ENCODE results near the gene GNB5.

The GNB5 gene

DNA sequence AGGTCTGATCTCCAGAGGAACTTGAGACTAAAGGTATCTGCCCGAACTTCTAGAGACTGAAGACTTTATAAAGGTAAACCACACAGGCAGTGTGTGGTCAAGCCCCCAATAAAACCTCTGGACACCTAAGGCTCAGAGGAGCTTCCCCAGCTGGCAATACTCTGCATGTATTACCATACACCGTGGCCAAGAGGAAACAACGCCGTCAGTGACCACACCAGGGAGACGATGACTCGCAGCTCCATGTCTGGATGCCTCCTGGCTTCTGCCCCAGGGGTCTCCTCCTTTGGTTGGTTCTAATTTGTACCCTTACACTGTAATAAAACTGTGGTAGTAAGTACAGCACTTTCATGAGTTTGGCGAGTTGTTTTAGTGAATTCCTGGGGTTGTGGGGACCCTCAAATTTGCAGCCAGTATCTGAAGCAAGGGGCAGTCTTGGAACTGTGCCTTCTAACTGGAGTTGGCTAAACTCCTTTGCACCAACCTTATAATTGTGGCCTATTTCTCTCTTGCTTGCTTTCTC is 46.5 kb downstream of the GNB5 start:
- no peak for DNase-seq (ENCODE audit: low read depth in 2 of 2)

DNA sequence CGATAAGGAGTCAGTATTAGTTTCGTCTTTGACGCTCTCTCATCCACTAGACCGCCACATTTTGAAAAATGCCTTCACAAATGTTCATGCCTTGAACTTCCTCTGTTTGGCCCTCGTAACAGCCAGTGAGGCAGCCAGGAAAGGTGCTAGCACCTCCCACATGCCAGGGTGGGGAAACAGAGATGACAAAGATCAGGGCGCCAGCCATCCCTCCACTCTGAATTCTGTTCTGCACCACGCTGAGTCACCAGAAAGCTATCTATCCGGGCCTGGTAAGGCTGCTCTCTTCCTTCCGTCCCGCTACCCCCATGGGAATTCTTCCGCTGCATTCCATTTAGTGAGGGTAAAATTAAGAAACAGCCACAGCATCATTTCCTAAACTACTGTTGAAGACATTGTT is 47.3 kb downstream of the GNB5 start:
- DNase-seq (ENCODE audit: low read depth in 2 of 2): no peak

DNA sequence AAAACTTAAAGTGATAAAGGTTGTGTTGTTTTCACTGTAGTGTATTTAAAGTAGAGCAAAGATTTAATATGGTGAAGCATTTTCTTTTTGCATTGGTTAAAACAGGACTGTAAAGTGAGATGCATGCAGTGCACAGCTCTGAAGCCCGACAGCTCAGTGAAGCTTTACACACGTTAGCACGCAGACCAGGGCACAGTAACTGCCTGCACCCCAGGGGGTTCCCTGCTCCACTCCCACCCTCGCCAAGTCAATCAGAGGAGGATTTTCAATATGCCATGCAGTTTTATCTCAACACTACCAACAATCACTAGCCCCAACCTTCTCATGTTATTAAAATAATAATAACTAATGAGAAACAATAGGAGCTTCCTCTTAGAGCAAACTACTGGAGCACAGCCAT is 50.5 kb downstream of the GNB5 start:
- no peak for DNase-seq (ENCODE audit: low read depth in 2 of 2)

DNA sequence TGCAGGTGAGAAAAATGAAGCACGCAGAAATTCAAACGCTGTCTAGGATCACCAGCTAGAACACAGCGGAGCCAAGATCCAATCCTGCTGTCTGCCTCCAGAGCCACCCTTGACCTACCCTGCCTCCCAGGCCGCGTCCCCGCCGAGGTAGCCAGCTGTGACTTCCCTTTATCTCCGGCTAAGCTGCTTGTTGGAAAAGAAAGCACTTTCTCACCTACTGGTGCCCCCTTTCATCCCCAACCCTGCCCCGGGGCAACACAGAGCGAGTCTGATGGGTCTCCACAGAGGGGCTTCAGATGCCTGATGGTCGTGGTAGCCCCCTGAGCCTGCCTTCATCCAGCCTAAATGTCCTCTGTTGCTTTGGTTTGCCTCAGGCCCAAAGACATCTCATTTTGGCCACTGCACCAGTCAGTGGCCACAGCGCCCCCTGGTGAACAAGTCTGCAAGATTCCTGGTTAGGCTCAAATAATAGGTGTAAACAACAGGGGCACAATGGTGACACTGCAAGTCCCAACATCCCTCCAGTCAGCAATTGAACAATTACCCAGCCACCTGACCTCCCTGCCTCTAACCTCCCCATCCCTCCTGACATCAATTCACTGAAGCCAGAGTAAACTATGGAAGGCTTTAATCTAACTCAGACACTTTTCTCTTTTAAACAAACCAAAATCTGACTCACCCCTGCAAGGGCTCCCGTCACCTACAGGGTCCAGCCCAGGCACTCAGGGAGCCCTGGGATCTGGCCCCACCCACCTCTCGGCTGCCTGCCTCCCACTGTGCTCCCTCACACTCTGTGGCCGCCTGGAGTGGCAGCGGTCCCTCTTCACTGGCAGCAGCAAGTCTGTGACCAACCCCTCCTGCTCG is 51.4 kb downstream of the GNB5 start:
- peak; percentile 18 to 30 for DNase-seq (ENCODE audit: low read depth in 2 of 2)

DNA sequence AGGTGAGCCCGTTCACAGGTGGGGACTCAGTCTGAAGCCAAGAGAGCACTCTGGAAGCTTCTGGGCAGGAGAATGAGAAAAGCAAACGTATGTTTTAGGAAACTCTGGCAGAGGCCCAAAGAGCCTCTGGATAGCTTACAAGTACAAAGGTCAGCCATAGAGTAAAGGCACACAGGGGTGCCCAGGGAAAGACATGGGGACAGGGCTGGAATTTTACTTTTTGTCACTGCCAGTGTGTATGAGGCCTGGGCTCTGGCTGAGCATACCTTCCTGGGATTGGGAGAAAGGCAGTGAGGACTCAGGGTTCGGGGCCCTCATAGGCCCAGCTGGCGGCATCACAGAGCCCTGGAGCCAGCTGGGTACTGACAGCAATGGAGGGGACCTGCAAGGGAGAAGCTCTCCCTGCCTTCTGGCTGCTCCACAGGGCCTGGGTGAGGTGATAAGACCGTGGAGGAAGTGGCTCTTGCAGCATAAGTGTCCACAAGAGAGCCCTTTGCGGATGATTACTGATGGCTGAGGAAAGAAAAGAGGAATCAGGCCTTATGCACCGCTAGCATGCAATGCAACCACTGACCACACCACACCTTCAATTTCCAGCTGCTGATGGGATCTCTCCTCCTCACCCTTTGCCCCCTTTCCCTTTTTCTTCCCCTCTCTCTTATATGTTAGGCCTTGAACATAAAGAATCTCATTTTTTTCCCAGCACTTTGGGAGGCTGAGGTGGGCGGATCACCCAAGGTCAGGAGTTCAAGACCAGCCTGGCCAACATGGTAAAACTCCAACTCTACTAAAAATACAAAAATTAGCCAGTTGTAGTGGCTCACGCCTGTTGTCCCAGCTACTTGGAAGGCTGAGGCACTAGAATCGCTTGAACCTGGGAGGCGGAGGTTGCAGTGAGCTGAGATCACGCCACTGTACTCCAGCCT is 53.5 kb downstream of the GNB5 start:
- no peak for DNase-seq (ENCODE audit: low read depth in 2 of 2)

DNA sequence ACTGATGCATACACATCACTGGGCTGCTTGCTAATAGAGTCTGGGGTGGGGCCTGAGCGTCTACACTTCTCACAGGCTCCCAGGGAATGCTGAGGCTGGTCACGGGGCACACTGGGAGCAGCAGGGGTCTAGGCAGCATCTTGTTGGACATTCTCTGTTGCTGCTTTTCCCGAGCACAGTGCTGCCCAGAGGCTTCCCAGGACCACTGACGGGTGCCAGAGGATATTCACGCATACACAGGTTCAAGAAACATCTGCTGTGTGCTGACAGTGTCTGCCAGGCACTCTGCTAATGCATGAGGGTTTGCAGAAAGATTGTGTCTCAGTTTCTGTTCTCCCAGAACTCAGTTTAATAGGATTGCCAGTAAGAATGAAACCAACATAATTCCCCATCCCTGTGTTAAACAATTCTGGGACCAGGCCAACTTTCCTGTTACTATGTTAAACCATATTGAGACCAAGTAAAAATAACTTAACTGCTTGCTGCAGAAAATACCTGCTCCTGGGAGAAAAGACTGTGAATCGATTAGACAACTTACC is 54.7 kb downstream of the GNB5 start:
- DNase-seq (ENCODE audit: low read depth in 2 of 2): no peak

DNA sequence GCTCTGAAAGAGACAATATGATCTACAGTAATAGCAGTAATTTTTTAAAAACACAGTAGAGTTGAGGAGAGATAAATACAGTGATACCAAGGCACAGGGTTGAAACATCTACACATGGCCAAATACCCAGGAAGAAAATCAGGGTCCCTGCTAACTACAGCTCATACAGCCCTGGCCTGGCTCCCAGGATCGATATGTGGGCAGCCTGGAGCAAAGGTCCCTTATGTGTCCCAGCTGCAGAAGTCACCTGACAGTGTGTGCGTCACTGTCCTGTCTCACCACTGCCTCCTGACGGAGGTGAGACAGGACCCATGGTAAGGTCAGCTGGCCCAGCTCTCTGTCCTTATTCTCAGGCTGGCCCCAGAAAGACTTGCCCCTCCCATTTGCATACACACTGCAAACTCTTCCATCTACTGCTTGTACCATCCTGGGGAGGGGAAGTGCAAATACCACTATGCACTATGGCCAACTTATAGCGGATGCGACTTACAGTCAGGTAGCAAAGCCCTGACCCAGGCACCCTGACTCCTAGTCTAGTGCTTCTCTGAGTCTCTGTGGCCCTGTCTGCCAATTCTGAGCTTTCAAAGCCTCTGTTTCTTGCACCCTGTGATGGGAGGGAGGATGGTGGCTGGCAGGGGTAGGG is 56.6 kb downstream of the GNB5 start:
- DNase-seq (ENCODE audit: low read depth in 2 of 2): no peak

DNA sequence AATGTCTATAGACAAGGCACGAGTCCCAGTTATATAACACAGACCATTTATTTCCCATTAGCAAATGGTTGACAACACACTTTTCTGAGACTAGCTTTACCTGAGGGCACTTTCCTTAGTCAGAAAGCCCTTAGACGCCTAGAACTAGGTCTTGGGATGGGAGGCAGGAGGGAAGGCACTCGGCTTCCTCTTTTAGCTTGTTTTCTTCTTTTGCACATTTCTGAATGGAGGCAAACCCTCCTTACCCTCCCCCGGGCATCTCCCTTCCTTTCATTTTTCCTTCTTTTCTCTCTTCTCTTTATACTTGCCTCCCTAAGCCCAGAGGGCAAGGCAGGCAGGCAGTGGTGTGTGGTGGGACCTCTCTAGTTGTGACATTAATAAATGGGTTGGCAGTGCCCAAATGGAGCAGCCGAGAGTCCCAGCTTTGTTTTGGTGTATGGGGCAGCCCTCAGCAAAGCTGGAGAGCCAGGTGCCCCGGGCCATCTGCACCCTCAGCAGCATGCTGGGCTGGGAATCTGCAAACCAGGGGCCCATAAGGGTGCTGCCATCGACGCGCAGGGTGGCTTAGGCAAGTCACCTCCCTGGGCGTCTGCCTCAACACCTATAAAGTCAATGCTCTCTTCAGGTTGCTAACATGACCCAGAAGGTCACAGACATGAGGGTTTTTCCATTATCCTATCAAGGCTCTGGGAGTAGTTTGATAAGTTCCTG is 57.5 kb downstream of the GNB5 start:
- no peak for DNase-seq (ENCODE audit: low read depth in 2 of 2)

DNA sequence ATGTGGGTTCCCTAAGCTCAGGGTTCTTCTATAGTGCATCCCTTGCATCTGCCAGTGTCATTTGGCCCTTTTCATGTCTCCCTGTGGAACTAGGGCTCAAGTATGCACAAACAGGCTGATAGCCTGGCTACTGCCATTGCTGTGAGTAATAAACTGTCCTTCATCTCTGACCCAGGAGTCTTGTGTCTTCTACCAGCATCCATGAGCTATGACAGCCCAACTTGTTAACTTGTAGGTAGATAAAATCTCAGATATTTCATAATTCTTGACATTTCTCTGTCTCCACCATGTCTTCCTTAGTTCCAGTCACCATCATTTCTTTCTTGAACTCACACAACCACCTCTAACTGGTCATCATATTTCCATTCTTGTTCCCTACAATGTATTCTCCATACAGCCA is 59.1 kb downstream of the GNB5 start:
- DNase-seq (ENCODE audit: low read depth in 2 of 2): no peak

DNA sequence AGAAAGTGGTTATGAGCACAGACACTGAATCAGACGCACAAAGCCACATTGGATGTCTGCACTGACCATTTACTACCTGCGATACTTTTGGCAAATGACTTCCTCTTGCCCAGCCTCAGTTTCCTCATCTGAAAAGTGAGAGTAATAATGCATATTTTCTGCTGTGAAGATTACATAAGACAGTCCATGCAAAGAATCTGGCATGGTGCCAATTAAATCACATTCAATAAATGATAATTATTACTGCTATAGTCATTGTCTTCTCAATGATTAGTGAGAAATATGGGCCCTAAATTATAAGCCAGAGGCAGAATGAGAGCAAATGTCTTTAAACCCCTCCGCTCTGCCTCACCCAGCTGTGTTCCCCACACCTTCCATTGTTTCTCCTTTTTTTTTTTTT is 62.6 kb downstream of the GNB5 start:
- no peak for DNase-seq (ENCODE audit: low read depth in 2 of 2)

DNA sequence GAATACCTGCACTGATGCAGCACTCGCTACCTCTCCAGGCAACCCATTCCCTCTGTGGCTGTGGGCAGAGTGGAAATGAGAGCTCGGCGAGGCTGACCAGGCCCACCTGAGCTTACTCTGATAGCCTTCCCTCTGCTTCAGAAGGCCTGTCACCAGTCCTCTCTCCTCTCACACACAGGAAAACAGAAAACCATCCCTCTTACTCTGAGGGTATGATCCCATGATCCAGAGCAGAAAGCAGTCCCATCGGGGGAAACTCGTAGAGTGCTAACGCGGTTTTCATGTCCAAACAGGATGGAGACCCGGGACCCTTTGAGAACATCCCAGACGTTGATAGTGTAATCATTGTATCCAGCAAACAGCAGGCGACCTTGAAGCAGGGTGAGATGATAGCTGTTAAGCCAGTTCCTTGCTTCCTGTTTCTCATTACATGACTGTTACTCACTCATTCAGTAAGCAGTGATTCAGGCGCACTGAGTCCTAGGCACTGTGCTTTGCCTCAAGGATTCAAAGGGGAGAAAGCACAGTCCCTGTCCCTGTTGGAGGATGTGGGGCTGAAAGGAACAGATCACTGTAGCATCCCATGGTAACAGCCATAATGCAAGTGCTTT is 66.8 kb downstream of the GNB5 start:
- no peak for DNase-seq (ENCODE audit: low read depth in 2 of 2)

DNA sequence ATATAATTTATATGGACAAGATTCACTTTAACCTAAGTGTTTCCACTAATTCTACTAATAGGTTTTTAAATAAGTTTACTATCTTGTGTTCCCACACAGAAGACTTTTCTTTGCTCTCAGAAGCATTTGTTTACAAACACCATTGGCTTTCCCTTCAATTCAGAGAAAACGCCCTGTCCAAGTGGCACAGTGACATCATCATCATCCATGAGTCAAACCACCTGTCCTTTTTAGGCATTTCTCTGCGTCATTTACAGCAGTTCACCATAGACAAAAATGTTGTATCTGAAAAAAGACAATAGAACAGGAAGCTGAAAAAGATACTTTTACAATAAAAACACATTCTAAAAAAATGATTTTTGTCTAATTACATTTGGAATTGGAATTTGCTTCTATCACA is 69.3 kb downstream of the GNB5 start:
- DNase-seq (ENCODE audit: low read depth in 2 of 2): no peak

DNA sequence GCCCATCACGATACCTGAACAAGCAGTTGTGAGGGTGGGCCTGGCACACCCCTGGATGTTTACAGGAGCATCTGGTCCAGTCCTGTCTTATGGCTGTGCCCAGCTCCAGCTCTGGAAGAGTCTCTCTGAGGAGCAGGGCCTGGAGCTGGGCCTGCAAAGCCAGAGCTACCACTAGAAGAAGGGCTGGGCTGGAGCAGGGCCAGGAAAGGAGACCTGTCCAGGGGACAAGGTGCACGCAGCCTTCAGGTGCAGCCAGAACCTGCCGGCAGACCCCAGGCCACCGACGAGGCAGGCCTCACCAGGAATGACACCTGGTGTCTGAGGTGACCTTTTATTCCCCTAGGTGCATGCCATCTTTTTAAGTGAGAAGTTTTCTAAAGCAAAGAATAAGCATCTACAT is 70.2 kb downstream of the GNB5 start:
- no peak for DNase-seq (ENCODE audit: low read depth in 2 of 2)

DNA sequence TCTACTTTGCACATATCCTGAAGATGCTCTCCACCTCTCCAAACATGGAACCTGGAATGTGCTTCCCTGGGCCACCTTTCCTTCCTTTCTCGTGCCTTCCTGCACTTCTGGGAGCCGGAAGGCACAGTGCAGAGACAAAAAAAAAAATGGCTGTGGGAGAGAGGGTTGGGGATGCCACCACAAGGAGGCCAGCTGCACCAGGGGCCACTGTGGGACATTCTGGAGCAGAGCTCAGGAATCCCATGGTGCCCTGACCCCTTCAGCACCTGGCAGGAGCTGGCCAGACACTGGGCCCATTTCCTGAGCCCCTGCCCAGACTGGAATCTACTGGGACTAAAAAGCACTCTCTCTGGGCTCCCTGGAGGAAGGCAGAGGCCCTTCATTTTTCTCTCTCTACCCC is 70.7 kb downstream of the GNB5 start:
- no peak for DNase-seq (ENCODE audit: low read depth in 2 of 2)

DNA sequence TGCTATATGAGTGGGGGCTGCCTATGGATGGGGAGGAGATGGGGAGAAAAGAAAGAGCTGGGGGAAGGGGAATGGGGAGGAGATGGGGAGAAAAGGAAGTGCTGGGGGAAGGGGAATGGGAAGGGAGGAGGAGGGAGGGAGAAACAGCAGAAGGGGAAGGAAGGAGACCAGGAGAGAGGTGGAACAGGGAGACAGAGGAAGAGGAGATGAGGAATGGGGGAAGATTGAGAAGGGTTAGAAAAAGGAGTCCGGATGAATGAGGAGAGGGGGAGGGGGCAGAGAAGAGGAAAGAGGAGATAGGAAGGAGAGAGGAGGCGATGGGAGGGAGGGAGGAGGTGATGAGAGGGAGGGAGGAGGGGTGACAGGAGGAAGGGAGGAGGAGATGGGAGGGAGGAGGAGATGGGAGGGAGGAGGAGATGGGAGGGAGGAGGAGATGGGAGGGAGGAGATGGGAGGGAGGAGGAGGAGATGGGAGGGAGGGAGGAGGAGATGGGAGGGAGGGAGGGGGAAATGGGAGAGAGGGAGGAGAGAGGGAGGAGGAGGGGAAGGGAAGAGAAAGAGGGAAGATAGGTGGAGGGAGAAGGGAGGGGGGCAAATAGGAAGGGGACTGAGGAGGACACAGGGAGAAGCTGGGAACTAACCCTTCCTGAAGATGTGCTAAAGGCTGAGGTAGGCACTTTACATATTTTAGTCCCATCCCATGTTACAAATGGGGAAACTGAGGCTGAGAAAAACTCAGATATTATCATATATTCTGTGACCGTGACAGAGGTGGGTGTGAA is 72.0 kb downstream of the GNB5 start:
- no peak for DNase-seq (ENCODE audit: low read depth in 2 of 2)

DNA sequence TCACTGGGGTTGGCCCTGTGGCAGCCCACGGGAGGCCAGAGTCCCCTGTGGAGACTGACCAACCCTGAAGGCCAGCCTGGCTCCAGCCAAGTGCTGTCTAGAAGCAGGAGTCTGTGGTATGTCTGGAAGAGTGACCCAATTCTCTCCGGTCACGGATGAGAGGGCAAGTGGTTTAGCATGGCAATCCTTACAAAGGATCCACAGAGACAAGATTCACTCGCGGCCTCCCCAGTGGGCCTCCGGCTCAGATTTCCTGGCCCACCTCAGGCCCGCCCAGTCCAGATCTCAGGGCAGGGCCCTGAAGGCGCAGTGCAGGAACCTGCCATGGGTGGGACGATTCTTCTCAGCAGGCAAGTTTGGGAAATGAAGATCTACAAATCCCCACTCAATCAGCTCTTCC is 73.6 kb downstream of the GNB5 start:
- no peak for DNase-seq (ENCODE audit: low read depth in 2 of 2)

DNA sequence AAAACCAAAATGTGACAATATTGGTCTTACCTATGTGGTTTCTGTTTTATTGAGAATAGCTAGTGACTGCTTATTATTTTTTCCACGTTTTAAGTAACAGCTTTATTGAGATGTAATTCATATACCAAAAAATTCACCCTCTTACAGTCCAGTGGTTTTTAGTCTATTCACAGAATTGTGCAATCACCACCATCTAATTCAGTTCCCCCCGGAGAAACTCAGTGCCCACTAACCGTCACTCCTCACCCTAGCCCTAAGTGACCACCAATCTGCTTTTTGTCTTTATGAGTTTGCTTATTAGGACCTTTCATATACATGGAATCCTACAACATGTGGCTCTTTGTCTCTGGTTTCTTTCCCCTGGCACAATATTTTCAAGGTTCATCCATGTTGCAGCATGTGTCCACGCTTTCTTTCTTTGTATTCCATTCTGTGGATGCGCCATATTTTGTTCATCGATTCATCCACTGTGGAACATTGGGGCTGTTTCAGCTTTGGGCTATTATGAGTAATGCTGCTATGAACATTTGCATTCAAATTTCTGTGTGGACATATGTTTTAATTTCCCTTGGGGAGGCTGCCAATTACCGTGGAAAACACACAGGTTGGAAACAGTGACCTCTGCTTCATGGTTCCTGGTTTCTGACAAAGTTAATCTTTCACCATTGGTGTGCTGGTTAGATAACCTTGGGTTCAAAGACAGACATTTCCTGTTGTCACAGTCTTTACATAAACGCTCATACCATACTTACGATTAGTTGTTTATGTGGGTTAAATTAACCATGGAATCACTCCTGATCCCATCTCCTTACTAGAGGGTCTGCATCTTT is 75.4 kb downstream of the GNB5 start:
- DNase-seq (ENCODE audit: low read depth in 2 of 2): no peak

DNA sequence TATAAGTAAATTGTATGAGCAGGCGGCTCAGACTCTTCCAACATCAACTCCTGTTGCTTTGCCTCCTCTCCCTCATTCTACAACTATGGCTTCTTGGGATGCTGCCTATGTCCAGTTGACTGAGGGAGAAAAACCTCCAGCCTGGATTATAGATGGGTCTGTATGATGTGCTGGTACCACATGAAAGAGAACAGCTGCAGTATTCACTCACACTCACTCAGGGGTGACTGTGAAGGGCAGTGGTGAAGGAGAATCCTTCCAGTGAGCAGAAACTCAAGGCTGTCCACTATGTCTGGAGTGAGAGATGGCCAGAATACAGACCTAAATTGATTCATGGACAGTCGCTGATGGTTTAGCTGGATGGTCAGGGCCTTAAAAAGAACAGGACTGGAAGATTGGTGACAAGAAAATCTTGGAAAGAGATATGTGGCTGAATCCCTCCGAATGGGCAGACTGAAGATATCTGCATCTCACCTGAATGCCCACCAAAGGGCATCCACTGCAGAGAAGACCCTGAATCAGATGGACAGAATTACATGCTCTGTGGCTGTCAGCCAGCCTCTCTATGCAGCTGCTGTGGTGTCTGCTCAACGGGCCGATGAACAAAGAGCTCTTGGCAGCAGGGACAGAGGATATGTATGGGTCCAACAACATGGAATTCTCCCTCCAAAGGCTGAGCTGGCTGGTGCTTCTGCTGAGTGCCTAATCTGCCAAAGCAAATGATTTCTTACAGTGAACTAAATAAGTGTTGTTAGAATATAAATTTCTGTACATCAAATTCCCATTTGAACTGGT is 76.7 kb downstream of the GNB5 start:
- DNase-seq (ENCODE audit: low read depth in 2 of 2): no peak

Data from activated CD8-positive, alpha-beta memory T cell treated with anti-CD3 and anti-CD28 coated beads for 4 hours (primary cell).